H9 (cell line): ENCODE measurements around the gene PIP4K2A. TPM values are rescaled to one million over a fixed set of nuclear protein-coding genes. Genes with fewer than 3 reads are reported as not detected.

Experiments used
- DNase-seq: peaks from one replicate; pipeline ENCODE4 v3.0.0-alpha.2; 2017
- H2AFZ ChIP-seq: one replicate; pipeline ENCODE4 v1.6.1; 2013; ENCODE audit warnings: mild to moderate bottlenecking, low read length, control low read depth, moderate library complexity
- H2AK5ac ChIP-seq: 2 replicates; pipeline ENCODE4 v1.6.1; 2013; ENCODE audit warnings: low read length, control low read depth, mixed read lengths; ENCODE audit not compliant: insufficient read length
- H2BK120ac ChIP-seq: one replicate; pipeline ENCODE4 v1.6.1; 2013; ENCODE audit warnings: low read depth, mild to moderate bottlenecking, low read length, control low read depth, inconsistent platforms; ENCODE audit not compliant: poor library complexity, severe bottlenecking
- H2BK12ac ChIP-seq: 2 replicates; pipeline ENCODE4 v1.6.1; 2013; ENCODE audit warnings: low read length, control low read depth, mixed read lengths, low read depth; ENCODE audit not compliant: insufficient read length
- H2BK15ac ChIP-seq: 2 replicates; pipeline ENCODE4 v1.6.1; 2013; ENCODE audit warnings: low read depth, low read length, control low read depth
- H2BK20ac ChIP-seq: one replicate; pipeline ENCODE4 v1.6.1; 2013; ENCODE audit warnings: low read depth, mild to moderate bottlenecking, low read length, control low read depth, inconsistent platforms; ENCODE audit not compliant: poor library complexity, severe bottlenecking
- H2BK5ac ChIP-seq: 2 replicates; pipeline ENCODE4 v1.6.1; 2013; ENCODE audit warnings: low read length, control low read depth, mixed read lengths; ENCODE audit not compliant: insufficient read length
- H3K14ac ChIP-seq: 2 replicates; pipeline ENCODE4 v1.6.1; 2013; ENCODE audit warnings: low read length, control low read depth; ENCODE audit not compliant: insufficient read depth
- H3K18ac ChIP-seq: 2 replicates; pipeline ENCODE4 v1.6.1; 2013; ENCODE audit warnings: low read depth, mild to moderate bottlenecking, mixed read lengths, low read length, control low read depth; ENCODE audit not compliant: insufficient read length
- H3K23ac ChIP-seq: 2 replicates; pipeline ENCODE4 v1.6.1; 2013; ENCODE audit warnings: low read length, control low read depth, mixed read lengths, low read depth; ENCODE audit not compliant: insufficient read length
- H3K23me2 ChIP-seq: 2 replicates; pipeline ENCODE4 v1.6.1; 2013; ENCODE audit warnings: low read depth, mild to moderate bottlenecking, mixed read lengths, low read length, control low read depth; ENCODE audit not compliant: insufficient read length, poor library complexity, severe bottlenecking
- H3K27ac ChIP-seq: 2 replicates; pipeline ENCODE4 v1.5.1; 2013; ENCODE audit warnings: low read length, control low read depth, mixed read lengths, low read depth; ENCODE audit not compliant: insufficient read length
- H3K27me3 ChIP-seq: 2 replicates; pipeline ENCODE4 v1.6.1; 2013; ENCODE audit warnings: low read length, control low read depth, inconsistent platforms; ENCODE audit not compliant: insufficient read depth
- H3K4ac ChIP-seq: 2 replicates; pipeline ENCODE4 v1.6.1; 2013; ENCODE audit warnings: low read depth, mild to moderate bottlenecking, control low read depth, inconsistent platforms, low read length, moderate library complexity
- H3K4me1 ChIP-seq: 2 replicates; pipeline ENCODE4 v1.6.1; 2013; ENCODE audit warnings: low read length, control low read depth, inconsistent platforms; ENCODE audit not compliant: insufficient read depth
- H3K4me2 ChIP-seq: 2 replicates; pipeline ENCODE4 v1.6.1; 2013; ENCODE audit warnings: low read length, control low read depth, mixed read lengths; ENCODE audit not compliant: insufficient read length, insufficient read depth
- H3K56ac ChIP-seq: 2 replicates; pipeline ENCODE4 v1.6.1; 2013; ENCODE audit warnings: low read depth, mild to moderate bottlenecking, mixed read lengths, low read length, control low read depth; ENCODE audit not compliant: insufficient read length
- H3K79me1 ChIP-seq: 2 replicates; pipeline ENCODE4 v1.6.1; 2013; ENCODE audit warnings: low read depth, mild to moderate bottlenecking, moderate library complexity, low read length, control low read depth, inconsistent platforms; ENCODE audit not compliant: insufficient read depth, poor library complexity, severe bottlenecking
- H3K79me2 ChIP-seq: 2 replicates; pipeline ENCODE4 v1.6.1; 2013; ENCODE audit warnings: low read length, control low read depth, inconsistent platforms; ENCODE audit not compliant: insufficient read depth
- H3K9ac ChIP-seq: 2 replicates; pipeline ENCODE4 v1.6.1; 2013; ENCODE audit warnings: low read length, control low read depth, mixed read lengths; ENCODE audit not compliant: insufficient read length; ENCODE audit errors: extremely low read depth
- H3K9me3 ChIP-seq: one replicate; pipeline ENCODE4 v1.6.1; 2013; ENCODE audit warnings: low read depth, low read length, inconsistent platforms; ENCODE audit not compliant: control insufficient read depth
- H3T11ph ChIP-seq: one replicate; pipeline ENCODE4 v1.6.1; 2013; ENCODE audit warnings: mild to moderate bottlenecking, low read length, control low read depth, inconsistent platforms
- H4K20me1 ChIP-seq: one replicate; pipeline ENCODE4 v1.6.1; 2013; ENCODE audit not compliant: control insufficient read depth, insufficient read length, insufficient read depth
- H4K5ac ChIP-seq: 2 replicates; pipeline ENCODE4 v1.6.1; 2013; ENCODE audit warnings: low read depth, mild to moderate bottlenecking, mixed read lengths, low read length, control low read depth; ENCODE audit not compliant: insufficient read length
- H4K8ac ChIP-seq: replicated peaks from 2 replicates; pipeline ENCODE4 v1.6.1; 2013; ENCODE audit warnings: low read length, control low read depth, mixed read lengths, low read depth; ENCODE audit not compliant: insufficient read length
- H4K91ac ChIP-seq: 2 replicates; pipeline ENCODE4 v1.6.1; 2013; ENCODE audit warnings: low read depth, mild to moderate bottlenecking, moderate library complexity, mixed read lengths, low read length, control low read depth; ENCODE audit not compliant: insufficient read length
- H3K27ac Mint-ChIP-seq, 3 experiments: 2 replicates in 2 of 3; 3 replicates in 1 of 3; pipeline ENCODE4 v1.8.0; 2020 to 2021; ENCODE audit warnings: mixed read lengths in 3 of 3, mild to moderate bottlenecking in 1 of 3, moderate library complexity in 1 of 3
- H3K27me3 Mint-ChIP-seq: 2 replicates; pipeline ENCODE4 v1.8.0; 2021; ENCODE audit warnings: low read depth, mild to moderate bottlenecking, moderate library complexity, mixed read lengths
- H3K36me3 Mint-ChIP-seq, 3 experiments: 2 replicates in 2 of 3; 3 replicates in 1 of 3; pipeline ENCODE4 v1.8.0; 2020 to 2021; ENCODE audit warnings: low read depth in 3 of 3, mixed read lengths in 3 of 3; ENCODE audit not compliant: insufficient read depth in 1 of 3
- H3K4me1 Mint-ChIP-seq, 2 experiments: 2 replicates each; pipeline ENCODE4 v1.8.0; 2020; ENCODE audit warnings: mixed read lengths in 2 of 2
- H3K4me3 Mint-ChIP-seq, 2 experiments: 2 replicates in 1 of 2; 3 replicates in 1 of 2; pipeline ENCODE4 v1.8.0; 2020 to 2021; ENCODE audit warnings: mild to moderate bottlenecking in 2 of 2, mixed read lengths in 2 of 2, moderate library complexity in 1 of 2
- H3K9me3 Mint-ChIP-seq, 2 experiments: 2 replicates in 1 of 2; 3 replicates in 1 of 2; pipeline ENCODE4 v1.8.0; 2020; ENCODE audit warnings: mild to moderate bottlenecking in 2 of 2, mixed read lengths in 2 of 2, moderate library complexity in 1 of 2
- CTCF ChIP-seq: fragments of 200-600 bp; sonication (generic); conservative IDR thresholded peaks from 3 replicates; pipeline ENCODE4 v1.8.0; 2021; ENCODE audit warnings: antibody characterized with exemption, mild to moderate bottlenecking
- WGBS: extraction: QIAGEN DNeasy Blood & Tissue Kit; methylation state at CpG from one replicate; pipeline ENCODE4 v1.1.7; 2013; ENCODE audit warnings: missing lambda C conversion rate, low lambda C conversion rate, mixed read lengths; ENCODE audit not compliant: insufficient read length; ENCODE audit errors: extremely low coverage; 5-methylcytosine and 5-hydroxymethylcytosine counted together
- total RNA-seq: library from RNA; stranded (reverse); gene quantifications from 2 replicates; pipeline ENCODE4 v1.2.1, GENCODE V29; 2021

PIP4K2A gene
- total RNA-seq, 1 experiment from 2014 or later: 33.6 TPM

- Histone ChIP-seq H3K27me3 (no peaks in the 10 kb centered on the region), H4K91ac (no peak overlapping the region), H3K14ac (no peak overlapping the region), H3K9ac (no peak overlapping the region), H2AK5ac (no peak overlapping the region), H3K4me1 (no peaks in the 10 kb centered on the region), H3K27ac (no peak overlapping the region), H3K4ac (no peak overlapping the region), H3K9me3 (no peaks in the 10 kb centered on the region), H3K79me2 (no peaks in the 10 kb centered on the region), H2BK12ac (no peak overlapping the region), H2AFZ (no peak overlapping the region), H2BK5ac (no peak overlapping the region), H4K8ac (no peak overlapping the region), H3K23ac (no peak overlapping the region), H2BK15ac (no peak overlapping the region), H4K20me1 (peaks cover 4% of the 10 kb centered on the region), H3K18ac (no peak overlapping the region), H3K79me1 (no peaks in the 10 kb centered on the region), H2BK20ac (no peak overlapping the region), H3T11ph (no peak overlapping the region), H4K5ac (no peak overlapping the region), H2BK120ac (no peak overlapping the region), H3K4me2 (no peak overlapping the region), H3K56ac (no peak overlapping the region), H3K23me2 (no peaks in the 10 kb centered on the region)
- H3K4me1 Mint-ChIP-seq: no peaks in the 10 kb centered on the region
- H3K36me3 Mint-ChIP-seq: no peaks in the 10 kb centered on the region
- H3K27ac Mint-ChIP-seq: no peak overlapping the region
- no peaks in the 10 kb centered on the region for H3K9me3 Mint-ChIP-seq
- WGBS: no CpG with 5 or more reads among the region's 3 CpGs
- TF ChIP-seq CTCF: no peak
- no peak overlapping the region for H3K4me3 Mint-ChIP-seq
- no peak for DNase-seq
- peaks cover 25% of the 10 kb centered on the region for H3K27me3 Mint-ChIP-seq
These were observed 219.0 kb downstream of the PIP4K2A start for GRCh38 chr10:22495396-22495795.
